ENCODE data around the gene PLA2G7.

DNA sequence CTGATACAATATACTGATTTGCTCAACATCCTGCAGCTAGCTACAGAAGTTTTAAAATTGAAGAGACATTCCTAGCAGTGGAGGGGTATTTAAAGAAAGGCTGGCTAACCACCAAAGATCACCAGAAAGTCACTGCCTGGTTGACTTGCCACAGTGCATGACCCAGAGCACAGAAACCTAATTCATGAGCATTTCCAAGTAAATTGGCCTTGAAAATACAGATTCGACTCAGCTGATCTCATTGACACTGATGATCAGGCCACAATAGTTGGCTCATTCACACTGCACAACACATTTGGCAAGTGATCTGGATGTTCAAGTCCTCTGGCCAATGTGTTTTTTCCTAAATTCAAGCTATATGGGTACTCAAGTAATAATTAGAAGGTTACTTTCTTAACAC lies 60.8 kb downstream of the PLA2G7 start:
- TF ChIP-seq, protein P1, sequence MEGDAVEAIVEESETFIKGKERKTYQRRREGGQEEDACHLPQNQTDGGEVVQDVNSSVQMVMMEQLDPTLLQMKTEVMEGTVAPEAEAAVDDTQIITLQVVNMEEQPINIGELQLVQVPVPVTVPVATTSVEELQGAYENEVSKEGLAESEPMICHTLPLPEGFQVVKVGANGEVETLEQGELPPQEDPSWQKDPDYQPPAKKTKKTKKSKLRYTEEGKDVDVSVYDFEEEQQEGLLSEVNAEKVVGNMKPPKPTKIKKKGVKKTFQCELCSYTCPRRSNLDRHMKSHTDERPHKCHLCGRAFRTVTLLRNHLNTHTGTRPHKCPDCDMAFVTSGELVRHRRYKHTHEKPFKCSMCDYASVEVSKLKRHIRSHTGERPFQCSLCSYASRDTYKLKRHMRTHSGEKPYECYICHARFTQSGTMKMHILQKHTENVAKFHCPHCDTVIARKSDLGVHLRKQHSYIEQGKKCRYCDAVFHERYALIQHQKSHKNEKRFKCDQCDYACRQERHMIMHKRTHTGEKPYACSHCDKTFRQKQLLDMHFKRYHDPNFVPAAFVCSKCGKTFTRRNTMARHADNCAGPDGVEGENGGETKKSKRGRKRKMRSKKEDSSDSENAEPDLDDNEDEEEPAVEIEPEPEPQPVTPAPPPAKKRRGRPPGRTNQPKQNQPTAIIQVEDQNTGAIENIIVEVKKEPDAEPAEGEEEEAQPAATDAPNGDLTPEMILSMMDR (IDR thresholded peaks at IDR 0.05; ENCODE audit: borderline replicate concordance, extremely low read depth, low read length, poor library complexity, severe bottlenecking) = no peak
- TF ChIP-seq EZH2 (IDR thresholded peaks at IDR 0.05; ENCODE audit: borderline replicate concordance, low read depth, low read length, severe bottlenecking) = no peak
